HG03432 (cell line): Measurements from ENCODE around the gene STRN4.

ENCODE experiments used
- ATAC-seq: cut with Tn5 transposase; IDR thresholded peaks from one replicate; pipeline ENCODE4 v1.9.1; 2021; ENCODE audit warnings: mild to moderate bottlenecking, moderate library complexity; ENCODE audit not compliant: unreplicated experiment

The STRN4 gene

GRCh38 chr19:46726551-46726950 is 19.7 kb downstream of the STRN4 start:
- no peak for ATAC-seq

- no peak for ATAC-seq
These were observed 20.3 kb downstream of the STRN4 start for GRCh38 chr19:46725859-46726393.

- ATAC-seq = no peak
These were observed 21.0 kb downstream of the STRN4 start for GRCh38 chr19:46725036-46725820.

GRCh38 chr19:46724468-46724867 is 21.8 kb downstream of the STRN4 start:
- no peak for ATAC-seq

GRCh38 chr19:46723471-46723870 is 22.8 kb downstream of the STRN4 start:
- ATAC-seq = no peak

GRCh38 chr19:46723023-46723461 is 23.2 kb downstream of the STRN4 start:
- no peak for ATAC-seq

- ATAC-seq = no peak
These were observed 23.7 kb downstream of the STRN4 start for GRCh38 chr19:46722421-46723022.

- ATAC-seq = no peak
These were observed 24.3 kb downstream of the STRN4 start for GRCh38 chr19:46722004-46722380.

- ATAC-seq = no peak
These were observed 24.8 kb downstream of the STRN4 start for GRCh38 chr19:46721269-46722003.

- ATAC-seq = no peak
These were observed 25.6 kb downstream of the STRN4 start for GRCh38 chr19:46720503-46721239.

- no peak for ATAC-seq
These were observed 26.4 kb downstream of the STRN4 start for GRCh38 chr19:46719629-46720502.

GRCh38 chr19:46718934-46719622 is 27.2 kb downstream of the STRN4 start:
- ATAC-seq = peak; percentile 36

GRCh38 chr19:46718157-46718933 is 27.9 kb downstream of the STRN4 start:
- peak; percentile 28 for ATAC-seq

- peak; percentile 2 for ATAC-seq
These were observed 28.5 kb downstream of the STRN4 start for GRCh38 chr19:46717716-46718143.

GRCh38 chr19:46717034-46717715 is 29.1 kb downstream of the STRN4 start, which contains the start of gene PRKD2:
Gene PRKD2 (minus strand): TSS chr19:46717114. CDS start chr19:46716370, 744 bp downstream.
- ATAC-seq = peak; percentile 45

- no peak for ATAC-seq
These were observed 29.6 kb downstream of the STRN4 start for GRCh38 chr19:46716672-46717033.

GRCh38 chr19:46715975-46716671 is 30.1 kb downstream of the STRN4 start:
- no peak for ATAC-seq
